ENCODE measurements around the gene EPS8L1. TPM values are rescaled to one million over a fixed set of nuclear protein-coding genes. Genes with fewer than 3 reads are reported as not detected.
A peak's percentile ranks its signal among the peaks of the same experiment; 100 is the strongest.
"Not testable (repeated sequence)": the region's sequence is repeated elsewhere in the genome, so short reads cannot be mapped to it uniquely, and the experiment has no call there.

The EPS8L1 gene
- total RNA-seq, 2 donors from 2014 or later: 1.4 to 2.1 TPM

GRCh38 chr19:55105237-55105636, 29.6 kb downstream of the EPS8L1 start:
- H3K27ac Mint-ChIP-seq: no peak overlapping the region
- peaks cover 5% of the 10 kb centered on the region for H3K4me1 Mint-ChIP-seq
- H3K4me3 Mint-ChIP-seq: no peak overlapping the region
- no peaks in the 10 kb centered on the region for H3K27me3 Mint-ChIP-seq
- H3K36me3 Mint-ChIP-seq (ENCODE audit: low read depth): peaks cover 67% of the 10 kb centered on the region
- no peaks in the 10 kb centered on the region for H3K9me3 Mint-ChIP-seq
- no peak for ATAC-seq (replicated peaks)

GRCh38 chr19:55106591-55106990, 30.9 kb downstream of the EPS8L1 start:
- ATAC-seq (replicated peaks): no peak
- peaks cover 73% of the 10 kb centered on the region for H3K36me3 Mint-ChIP-seq (ENCODE audit: low read depth)
- H3K4me3 Mint-ChIP-seq: no peak overlapping the region

GRCh38 chr19:55107252-55107651, 31.6 kb downstream of the EPS8L1 start:
- not testable (repeated sequence) for H3K4me1 Mint-ChIP-seq

More at GRCh38 chr19:55106591-55106990, 30.9 kb downstream of the EPS8L1 start:
- H3K9me3 Mint-ChIP-seq: no peaks in the 10 kb centered on the region
- H3K27ac Mint-ChIP-seq: no peak overlapping the region
- no peaks in the 10 kb centered on the region for H3K27me3 Mint-ChIP-seq
- H3K4me1 Mint-ChIP-seq: peaks cover 5% of the 10 kb centered on the region

GRCh38 chr19:55109527-55110291, 34.0 kb downstream of the EPS8L1 start:
- H3K4me1 Mint-ChIP-seq: peaks cover 5% of the 10 kb centered on the region
- no peak for ATAC-seq (replicated peaks)
- H3K9me3 Mint-ChIP-seq: no peaks in the 10 kb centered on the region
- no peak overlapping the region for H3K27ac Mint-ChIP-seq
- H3K4me3 Mint-ChIP-seq: no peak overlapping the region
- H3K36me3 Mint-ChIP-seq (ENCODE audit: low read depth): peaks cover 54% of the 10 kb centered on the region
- no peaks in the 10 kb centered on the region for H3K27me3 Mint-ChIP-seq

More at GRCh38 chr19:55107252-55107651, 31.6 kb downstream of the EPS8L1 start:
- not testable (repeated sequence) for H3K9me3 Mint-ChIP-seq; H3K27me3 Mint-ChIP-seq; H3K27ac Mint-ChIP-seq; ATAC-seq (replicated peaks); H3K4me3 Mint-ChIP-seq
- peaks cover 68% of the 10 kb centered on the region for H3K36me3 Mint-ChIP-seq (ENCODE audit: low read depth)

GRCh38 chr19:55111238-55111831, 35.7 kb downstream of the EPS8L1 start:
- Mint-ChIP-seq H3K4me1 (peaks cover 20% of the 10 kb centered on the region), H3K27me3 (no peaks in the 10 kb centered on the region)

GRCh38 chr19:55112246-55112776, 36.6 kb downstream of the EPS8L1 start:
- no peak for ATAC-seq (replicated peaks)
- Mint-ChIP-seq H3K27ac (no peak overlapping the region), H3K36me3 (ENCODE audit: low read depth) (peaks cover 49% of the 10 kb centered on the region), H3K4me3 (no peak overlapping the region), H3K4me1 (peaks cover 17% of the 10 kb centered on the region), H3K27me3 (no peaks in the 10 kb centered on the region), H3K9me3 (no peaks in the 10 kb centered on the region)

More at GRCh38 chr19:55111238-55111831, 35.7 kb downstream of the EPS8L1 start:
- no peak for ATAC-seq (replicated peaks)
- peaks cover 52% of the 10 kb centered on the region for H3K36me3 Mint-ChIP-seq (ENCODE audit: low read depth)
- no peaks in the 10 kb centered on the region for H3K9me3 Mint-ChIP-seq
- no peak overlapping the region for H3K4me3 Mint-ChIP-seq
- H3K27ac Mint-ChIP-seq: no peak overlapping the region

- peaks cover 55% of the 10 kb centered on the region for H3K36me3 Mint-ChIP-seq (ENCODE audit: low read depth)
- no peak overlapping the region for H3K27ac Mint-ChIP-seq
- peaks cover 17% of the 10 kb centered on the region for H3K4me1 Mint-ChIP-seq
- H3K9me3 Mint-ChIP-seq: no peaks in the 10 kb centered on the region
- no peak overlapping the region for H3K4me3 Mint-ChIP-seq
- no peak for ATAC-seq (replicated peaks)
- H3K27me3 Mint-ChIP-seq: no peaks in the 10 kb centered on the region
Observed at GRCh38 chr19:55112777-55113569, 37.3 kb downstream of the EPS8L1 start.

GRCh38 chr19:55113570-55114039, 37.9 kb downstream of the EPS8L1 start:
- peaks cover 17% of the 10 kb centered on the region for H3K4me1 Mint-ChIP-seq
- ATAC-seq (replicated peaks): no peak
- H3K4me3 Mint-ChIP-seq: no peak overlapping the region
- no peaks in the 10 kb centered on the region for H3K9me3 Mint-ChIP-seq
- H3K36me3 Mint-ChIP-seq (ENCODE audit: low read depth): peaks cover 50% of the 10 kb centered on the region
- no peak overlapping the region for H3K27ac Mint-ChIP-seq
- no peaks in the 10 kb centered on the region for H3K27me3 Mint-ChIP-seq

GRCh38 chr19:55114566-55115145, 39.0 kb downstream of the EPS8L1 start:
- no peak for ATAC-seq (replicated peaks)
- Mint-ChIP-seq H3K27ac (peak overlapping the region; percentile 52), H3K4me1 (peaks cover 17% of the 10 kb centered on the region), H3K27me3 (no peaks in the 10 kb centered on the region), H3K36me3 (ENCODE audit: low read depth) (peaks cover 41% of the 10 kb centered on the region), H3K9me3 (no peaks in the 10 kb centered on the region), H3K4me3 (peak overlapping the region; percentile 97)

GRCh38 chr19:55115446-55116065, 39.9 kb downstream of the EPS8L1 start:
- no peak for ATAC-seq (replicated peaks)
- no peaks in the 10 kb centered on the region for H3K27me3 Mint-ChIP-seq
- peak overlapping the region; percentile 94 for H3K27ac Mint-ChIP-seq
- peaks cover 17% of the 10 kb centered on the region for H3K4me1 Mint-ChIP-seq
- H3K9me3 Mint-ChIP-seq: no peaks in the 10 kb centered on the region
- peak overlapping the region; percentile 97 for H3K4me3 Mint-ChIP-seq
- peaks cover 32% of the 10 kb centered on the region for H3K36me3 Mint-ChIP-seq (ENCODE audit: low read depth)

- peaks cover 24% of the 10 kb centered on the region for H3K36me3 Mint-ChIP-seq (ENCODE audit: low read depth)
- no peaks in the 10 kb centered on the region for H3K9me3 Mint-ChIP-seq
Observed at GRCh38 chr19:55116232-55116858, 40.7 kb downstream of the EPS8L1 start.

GRCh38 chr19:55116859-55117662, 41.4 kb downstream of the EPS8L1 start, which contains the start of gene PPP1R12C:
TSS of gene PPP1R12C (minus strand) at chr19:55117637. CDS start at chr19:55117543, 94 bp downstream.
- peaks cover 20% of the 10 kb centered on the region for H3K36me3 Mint-ChIP-seq (ENCODE audit: low read depth)
- H3K27ac Mint-ChIP-seq: peak within 1 kb of the TSS; percentile 94
- peak; percentile 8 for ATAC-seq (replicated peaks)
- H3K9me3 Mint-ChIP-seq: no peaks in the 10 kb centered on the region
- peaks cover 17% of the 10 kb centered on the region for H3K4me1 Mint-ChIP-seq
- H3K27me3 Mint-ChIP-seq: no peaks in the 10 kb centered on the region
- peak within 1 kb of the TSS; percentile 97 for H3K4me3 Mint-ChIP-seq

More at GRCh38 chr19:55116232-55116858, 40.7 kb downstream of the EPS8L1 start:
- peak; percentile 57 for ATAC-seq (replicated peaks)
- Mint-ChIP-seq H3K4me1 (peaks cover 17% of the 10 kb centered on the region), H3K27ac (peak overlapping the region; percentile 94), H3K27me3 (no peaks in the 10 kb centered on the region), H3K4me3 (peak overlapping the region; percentile 97)

Measured in activated T-helper 17 cell treated with anti-CD3 and anti-CD28 coated beads, Interleukin-2, amount 50 U/mL, for 72 hours (primary cell).